Esophagus muscularis mucosa (tissue), 3 donors: ENCODE data around the gene CXADR.

Experiments
- POLR2A ChIP-seq: fragments of 450-650 bp; IDR thresholded peaks from one replicate; pipeline ENCODE4 v1.6.1; 2017; ENCODE audit warnings: antibody characterized with exemption, moderate library complexity, mild to moderate bottlenecking, low read depth
- POLR2AphosphoS5 ChIP-seq, 2 donors: sonication (generic); formaldehyde crosslinking; IDR thresholded peaks; one replicate each; pipeline ENCODE4 v1.6.1; 2017; ENCODE audit warnings: antibody characterized with exemption in 2 of 2
- TF ChIP-seq, protein P1 (sequence below), 3 experiments: fragments of 200-600 bp in 2 of 3; fragments of 450-650 bp in 1 of 3; sonication (generic) in 2 of 3; IDR thresholded peaks; one replicate each; pipeline ENCODE4 v1.5.1; 2017 to 2019; ENCODE audit warnings: antibody characterized with exemption in 3 of 3, mild to moderate bottlenecking in 2 of 3, moderate library complexity in 1 of 3

- TF ChIP-seq, protein P1, sequence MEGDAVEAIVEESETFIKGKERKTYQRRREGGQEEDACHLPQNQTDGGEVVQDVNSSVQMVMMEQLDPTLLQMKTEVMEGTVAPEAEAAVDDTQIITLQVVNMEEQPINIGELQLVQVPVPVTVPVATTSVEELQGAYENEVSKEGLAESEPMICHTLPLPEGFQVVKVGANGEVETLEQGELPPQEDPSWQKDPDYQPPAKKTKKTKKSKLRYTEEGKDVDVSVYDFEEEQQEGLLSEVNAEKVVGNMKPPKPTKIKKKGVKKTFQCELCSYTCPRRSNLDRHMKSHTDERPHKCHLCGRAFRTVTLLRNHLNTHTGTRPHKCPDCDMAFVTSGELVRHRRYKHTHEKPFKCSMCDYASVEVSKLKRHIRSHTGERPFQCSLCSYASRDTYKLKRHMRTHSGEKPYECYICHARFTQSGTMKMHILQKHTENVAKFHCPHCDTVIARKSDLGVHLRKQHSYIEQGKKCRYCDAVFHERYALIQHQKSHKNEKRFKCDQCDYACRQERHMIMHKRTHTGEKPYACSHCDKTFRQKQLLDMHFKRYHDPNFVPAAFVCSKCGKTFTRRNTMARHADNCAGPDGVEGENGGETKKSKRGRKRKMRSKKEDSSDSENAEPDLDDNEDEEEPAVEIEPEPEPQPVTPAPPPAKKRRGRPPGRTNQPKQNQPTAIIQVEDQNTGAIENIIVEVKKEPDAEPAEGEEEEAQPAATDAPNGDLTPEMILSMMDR (IDR thresholded peaks at IDR 0.05), result no peak
- TF ChIP-seq POLR2A, result no peak
- TF ChIP-seq POLR2AphosphoS5 (IDR thresholded peaks at IDR 0.05), result no peak
These were observed 41.3 kb downstream of the CXADR start for GRCh38 chr21:17554120-17554519.
